H1 (cell line): ENCODE data around the gene PRICKLE3. TPM values are rescaled to one million over a fixed set of nuclear protein-coding genes. Genes with fewer than 3 reads are reported as not detected.

Experiments used
- CTCF ChIA-PET: fragments of 300-600 bp; sonication (Branson Sonifier 250); formaldehyde crosslinking; loops from one replicate; lab custom pipeline; 2021; ENCODE audit not compliant: partially characterized antibody; lab: Charles Lee
- POLR2A ChIA-PET: fragments of 300-600 bp; sonication (Branson Sonifier 250); formaldehyde crosslinking; loops from one replicate; lab custom pipeline; 2021; ENCODE audit warnings: inconsistent platforms; ENCODE audit not compliant: partially characterized antibody; lab: Charles Lee
- DNase-seq, 2 experiments: peaks; one replicate each; pipeline versions ENCODE4 v3.0.0 to v3.0.0-alpha.2; 2010 to 2022; ENCODE audit warnings: low spot score in 2 of 2, low read depth in 1 of 2, mixed read lengths in 1 of 2
- FAIRE-seq: peaks from 2 replicates; lab custom pipeline; 2011; peaks lifted over from hg19 to GRCh38; lab: Jason Lieb, UNC
- H2AFZ ChIP-seq: 2 replicates; pipeline ENCODE4 v1.8.1; 2012; ENCODE audit warnings: low read length, inconsistent platforms
- H2AK5ac ChIP-seq: 2 replicates; pipeline ENCODE4 v1.6.1; 2013; ENCODE audit warnings: low read depth, low read length
- H2BK120ac ChIP-seq: replicated peaks from 2 replicates; pipeline ENCODE3; 2013; ENCODE audit warnings: low read depth, low read length, inconsistent platforms
- H2BK12ac ChIP-seq: 2 replicates; pipeline ENCODE4 v1.6.1; 2013; ENCODE audit warnings: low read depth, low read length
- H2BK15ac ChIP-seq: 2 replicates; pipeline ENCODE4 v1.6.1; 2013; ENCODE audit warnings: low read length
- H2BK20ac ChIP-seq: 2 replicates; pipeline ENCODE4 v1.6.1; 2013; ENCODE audit warnings: low read length
- H2BK5ac ChIP-seq: 2 replicates; pipeline ENCODE4 v1.6.1; 2013; ENCODE audit warnings: low read depth, low read length
- H3K14ac ChIP-seq: 2 replicates; pipeline ENCODE4 v1.6.1; 2013; ENCODE audit warnings: inconsistent platforms; ENCODE audit not compliant: insufficient read length
- H3K18ac ChIP-seq: 2 replicates; pipeline ENCODE4 v1.6.1; 2013; ENCODE audit warnings: low read length; ENCODE audit errors: extremely low read depth
- H3K23ac ChIP-seq: 2 replicates; pipeline ENCODE4 v1.6.1; 2013; ENCODE audit warnings: inconsistent platforms; ENCODE audit not compliant: insufficient read length
- H3K23me2 ChIP-seq: 2 replicates; pipeline ENCODE4 v1.6.1; 2013; ENCODE audit warnings: low read depth, low read length
- H3K27ac ChIP-seq: 2 replicates; pipeline ENCODE4 v1.6.1; 2011; ENCODE audit warnings: low read depth, low read length, inconsistent platforms
- H3K27me3 ChIP-seq, 4 experiments: replicated peaks in 1 of 4; 1 replicate in 1 of 4; 2 replicates in 3 of 4; pipeline versions ENCODE4 v1.6.1 to v1.8.1; 2011 to 2013; ENCODE audit warnings: low read length in 3 of 4, mild to moderate bottlenecking in 3 of 4, inconsistent platforms in 2 of 4, mixed read lengths in 2 of 4, moderate library complexity in 1 of 4; ENCODE audit not compliant: control insufficient read depth in 3 of 4, insufficient read depth in 3 of 4; ENCODE audit errors: extremely low read depth in 1 of 4
- H3K36me3 ChIP-seq, 4 experiments: 2 replicates each; pipeline versions ENCODE4 v1.6.1 to v1.8.1; 2011 to 2013; ENCODE audit warnings: mild to moderate bottlenecking in 4 of 4, low read length in 3 of 4, moderate library complexity in 2 of 4, control low read depth in 1 of 4, inconsistent platforms in 1 of 4; ENCODE audit not compliant: insufficient read depth in 4 of 4, control insufficient read depth in 2 of 4
- H3K4ac ChIP-seq: replicated peaks from 2 replicates; pipeline ENCODE3; 2013; ENCODE audit warnings: low read length, low read depth, mixed read lengths, inconsistent platforms; ENCODE audit not compliant: insufficient read length
- H3K4me1 ChIP-seq, 4 experiments: replicated peaks in 1 of 4; 1 replicate in 1 of 4; 2 replicates in 3 of 4; pipeline versions ENCODE4 v1.6.1 to v1.8.1; 2011 to 2013; ENCODE audit warnings: low read length in 3 of 4, inconsistent platforms in 2 of 4, mixed read lengths in 1 of 4; ENCODE audit not compliant: insufficient read depth in 4 of 4, control insufficient read depth in 3 of 4
- H3K4me2 ChIP-seq, 2 experiments: 2 replicates each; pipeline versions ENCODE4 v1.6.1 to v1.8.1; 2011 to 2013; ENCODE audit warnings: low read depth in 2 of 2, low read length in 2 of 2, control low read depth in 1 of 2, inconsistent platforms in 1 of 2, mild to moderate bottlenecking in 1 of 2; ENCODE audit not compliant: insufficient read depth in 1 of 2
- H3K4me3 ChIP-seq, 4 experiments: fragments of 200-600, 300-600 bp in 1 of 4; sonication (generic), shearing (Covaris generic), sonication (Bioruptor Twin) in 1 of 4; 2 replicates each; pipeline versions ENCODE4 v1.5.1 to v1.8.1; 2011 to 2016; ENCODE audit warnings: low read length in 4 of 4, low read depth in 3 of 4, control low read depth in 2 of 4, inconsistent platforms in 2 of 4, mild to moderate bottlenecking in 2 of 4, mixed read lengths in 1 of 4, moderate library complexity in 1 of 4; ENCODE audit not compliant: insufficient read depth in 2 of 4; ENCODE audit errors: extremely low read depth in 1 of 4
- H3K56ac ChIP-seq: replicated peaks from 2 replicates; pipeline ENCODE3; 2013; ENCODE audit warnings: low read depth, mild to moderate bottlenecking, mixed read lengths, low read length, inconsistent platforms; ENCODE audit not compliant: insufficient read length
- H3K79me1 ChIP-seq: 2 replicates; pipeline ENCODE4 v1.6.1; 2013; ENCODE audit warnings: low read depth, low read length, control low read depth
- H3K79me2 ChIP-seq, 2 experiments: 2 replicates each; pipeline versions ENCODE4 v1.6.1 to v1.8.1; 2012 to 2013; ENCODE audit warnings: low read length in 2 of 2, mild to moderate bottlenecking in 2 of 2, inconsistent platforms in 1 of 2; ENCODE audit not compliant: insufficient read depth in 2 of 2, control insufficient read depth in 1 of 2
- H3K9ac ChIP-seq, 4 experiments: replicated peaks in 1 of 4; 1 replicate in 1 of 4; 2 replicates in 3 of 4; pipeline versions ENCODE4 v1.6.1 to v1.8.1; 2011 to 2013; ENCODE audit warnings: low read depth in 3 of 4, low read length in 3 of 4, control low read depth in 2 of 4, mild to moderate bottlenecking in 2 of 4, moderate library complexity in 2 of 4, inconsistent platforms in 1 of 4; ENCODE audit errors: extremely low read depth in 1 of 4
- H3K9me3 ChIP-seq, 2 experiments: 2 replicates each; pipeline versions ENCODE4 v1.6.1 to v1.8.1; 2012 to 2013; ENCODE audit warnings: mild to moderate bottlenecking in 2 of 2, moderate library complexity in 2 of 2, control low read depth in 1 of 2, inconsistent platforms in 1 of 2, low read depth in 1 of 2, low read length in 1 of 2, mixed read lengths in 1 of 2; ENCODE audit not compliant: insufficient read depth in 2 of 2
- H4K20me1 ChIP-seq, 2 experiments: replicated peaks in 1 of 2; 2 replicates each; pipeline versions ENCODE3 to v1.8.1; 2011 to 2013; ENCODE audit warnings: inconsistent platforms in 2 of 2, low read length in 2 of 2, mild to moderate bottlenecking in 1 of 2; ENCODE audit not compliant: insufficient read depth in 2 of 2, control insufficient read depth in 1 of 2
- H4K5ac ChIP-seq: 2 replicates; pipeline ENCODE4 v1.6.1; 2013; ENCODE audit warnings: low read length, low read depth, mixed read lengths, inconsistent platforms; ENCODE audit not compliant: insufficient read length
- H4K8ac ChIP-seq: 2 replicates; pipeline ENCODE4 v1.8.0; 2013; ENCODE audit warnings: mild to moderate bottlenecking, moderate library complexity, low read length, inconsistent platforms; ENCODE audit not compliant: insufficient read depth; ENCODE audit errors: extremely low read depth
- H4K91ac ChIP-seq: replicated peaks from 2 replicates; pipeline ENCODE3; 2013; ENCODE audit warnings: low read length, mixed read lengths, inconsistent platforms; ENCODE audit not compliant: insufficient read length
- ATF3 ChIP-seq: IDR thresholded peaks from 2 replicates; pipeline ENCODE4 v1.6.1; 2011; ENCODE audit warnings: low read depth, mild to moderate bottlenecking, low read length; ENCODE audit not compliant: insufficient read depth
- CBX5 ChIP-seq: fragments of 300-800, 300-1000 bp; sonication (generic); IDR thresholded peaks from 2 replicates; pipeline ENCODE4 v1.7.1; 2016; ENCODE audit warnings: antibody characterized with exemption, low read length, low read depth
- CBX8 ChIP-seq: fragments of 300-800, 300-1000 bp; sonication (generic); IDR thresholded peaks from 2 replicates; pipeline ENCODE4 v1.7.1; 2016; ENCODE audit warnings: low read depth, low read length, borderline replicate concordance
- EZH2 ChIP-seq: fragments of 200-600 bp; sonication (generic); IDR thresholded peaks from 2 replicates; pipeline ENCODE4 v1.7.1; 2012; ENCODE audit warnings: low read depth, mild to moderate bottlenecking, moderate library complexity, low read length, inconsistent platforms; ENCODE audit not compliant: severe bottlenecking
- KDM4A ChIP-seq: IDR thresholded peaks from one replicate; pipeline ENCODE4 v1.7.1; 2012; ENCODE audit warnings: low read depth, mild to moderate bottlenecking, moderate library complexity, low read length, inconsistent platforms; ENCODE audit not compliant: severe bottlenecking
- RAD21 ChIP-seq, 2 experiments: IDR thresholded peaks in 1 of 2; conservative IDR thresholded peaks in 1 of 2; 2 replicates each; pipeline ENCODE4 v1.6.1; 2011; ENCODE audit warnings: low read depth in 2 of 2, low read length in 2 of 2, improper control_type of control experiment in 1 of 2, inconsistent platforms in 1 of 2, mild to moderate bottlenecking in 1 of 2, moderate library complexity in 1 of 2
- SIN3A ChIP-seq, 2 experiments: IDR thresholded peaks in 1 of 2; conservative IDR thresholded peaks in 1 of 2; 2 replicates each; pipeline ENCODE4 v1.6.1; 2011 to 2012; ENCODE audit warnings: low read length in 2 of 2, improper control_type of control experiment in 1 of 2, low read depth in 1 of 2, mild to moderate bottlenecking in 1 of 2
- TCF12 ChIP-seq: IDR thresholded peaks from 2 replicates; pipeline ENCODE4 v1.6.1; 2011; ENCODE audit warnings: low read depth, mild to moderate bottlenecking, low read length
- TEAD4 ChIP-seq: IDR thresholded peaks from 2 replicates; pipeline ENCODE4 v1.6.1; 2012; ENCODE audit warnings: low read depth, low read length, inconsistent platforms, mixed read lengths
- WGBS, 2 experiments: shearing (Covaris generic) in 1 of 2; methylation state at CpG; one replicate each; pipeline versions ENCODE4 v1.1.6 to v1.1.7; 2013 to 2015; ENCODE audit warnings: low lambda C conversion rate in 2 of 2, mixed read lengths in 2 of 2, inconsistent platforms in 1 of 2, low coverage in 1 of 2, missing lambda C conversion rate in 1 of 2; ENCODE audit not compliant: insufficient replicate concordance in 2 of 2, insufficient coverage in 1 of 2, insufficient read length in 1 of 2; ENCODE audit errors: extremely low coverage in 1 of 2, missing lambda C conversion rate in 1 of 2; 5-methylcytosine and 5-hydroxymethylcytosine counted together
- polyA plus RNA-seq, 7 experiments: library from polyadenylated mRNA; depleted of rRNA in 3 of 7; stranded (reverse) in 5 of 7; unstranded in 2 of 7; fragments of >200 nt in 5 of 7; fragments of 200-250 nt in 2 of 7; gene quantifications; 1 replicate in 5 of 7; 2 replicates in 1 of 7; 4 replicates in 1 of 7; pipeline versions ENCODE4 v1.2.1 to v1.2.3, GENCODE V29; 2011 to 2013; ENCODE audit warnings: missing spikeins in 2 of 7, mixed read lengths in 2 of 7
- total RNA-seq: library from RNA; stranded (reverse); fragmentation: NEBNext Ultra II Directional; extraction: Animal tissue kit (Norgen Biotek cat#: 25700); gene quantifications from 2 replicates; pipeline ENCODE4 v1.2.1, GENCODE V29; 2021

Gene PRICKLE3
- total and polyA plus RNA-seq, 2 of the 8 experiments (the other 6 are each of a cell fraction or from before 2014, with no cell fraction given), result 9.1 to 10.6 TPM

- H3K9me3 ChIP-seq, result no peaks in the 10 kb centered on the region
- no peak overlapping the region for H3K56ac ChIP-seq
- H4K5ac ChIP-seq, result peak overlapping the region; percentile 60
- no peak overlapping the region for H2BK5ac ChIP-seq
- H3K23ac ChIP-seq, result no peak overlapping the region
- 7% methylated on average over 8 of the region's 69 CpGs; no CpG with 5 or more reads in 1 of the 2 experiments for WGBS, 2 experiments
- no peak overlapping the region for H4K8ac ChIP-seq
- no peak overlapping the region for H2AK5ac ChIP-seq
- H3K27ac ChIP-seq, result peak overlapping the region; percentile 70; the same call in 1 of the 2 replicates
- peak; percentile 49 to 85 for DNase-seq
- ChIA-PET POLR2A (interaction anchor here (0.8 to 1.2 kb wide), 3 partner anchors 21 to 120 kb away, joined by 3 to 5 read pairs (median 3); no protein-coding TSS in a partner anchor), CTCF (interaction anchor here (1.1 to 1.8 kb wide), 4 partner anchors 10 to 23 kb away, joined by 4 to 7 read pairs (median 5); no protein-coding TSS in a partner anchor)
- FAIRE-seq, result no peak
- H3K79me2 ChIP-seq, result no peaks in the 10 kb centered on the region
- H3K23me2 ChIP-seq, result peaks cover 9% of the 10 kb centered on the region; the same call in 1 of the 2 replicates
- H2BK120ac ChIP-seq, result no peak overlapping the region
- no peak overlapping the region; the same call in 1 of the 2 replicates for H2AFZ ChIP-seq
- no peak overlapping the region for H2BK15ac ChIP-seq
- H3K36me3 ChIP-seq, result no peaks in the 10 kb centered on the region
- peak overlapping the region in 3 of 4 experiments; percentile 34 to 55 (median 46); a peak in 4 of 7 replicates for H3K9ac ChIP-seq
- peak overlapping the region; percentile 22 to 72 for H3K4me2 ChIP-seq
- H3K18ac ChIP-seq, result no peak overlapping the region
- H4K91ac ChIP-seq, result no peak overlapping the region
- no peaks in the 10 kb centered on the region for H4K20me1 ChIP-seq
- H2BK12ac ChIP-seq, result no peak overlapping the region
- H3K4ac ChIP-seq, result no peak overlapping the region
- H3K27me3 ChIP-seq, result peaks cover 0 to 8% (median 6%) of the 10 kb centered on the region in 4 experiments; a peak in 4 of 7 replicates
- H2BK20ac ChIP-seq, result no peak overlapping the region
- no peaks in the 10 kb centered on the region for H3K79me1 ChIP-seq
- peaks cover 0 to 12% (median 4%) of the 10 kb centered on the region in 4 experiments; a peak in 4 of 7 replicates for H3K4me1 ChIP-seq
- peak overlapping the region; percentile 38 to 64 (median 42); a peak in 7 of 8 replicates for H3K4me3 ChIP-seq
- H3K14ac ChIP-seq, result no peak overlapping the region
- no peak for TF ChIP-seq CBX8
- no peak for TF ChIP-seq EZH2
- no peak for TF ChIP-seq TEAD4
- no peak for TF ChIP-seq CBX5
- no peak for TF ChIP-seq TCF12
- TF ChIP-seq RAD21 (IDR thresholded peaks at IDR 0.05 in 1 of 2, conservative IDR thresholded peaks at IDR 0.05 in 1 of 2; ENCODE audit: low read depth in 2 of 2, low read length in 2 of 2), result peak; percentile 20 to 60; a peak in 2 of 4 replicates
- TF ChIP-seq KDM4A, result peak; percentile 52
- TF ChIP-seq ATF3, result no peak
- TF ChIP-seq SIN3A (conservative IDR thresholded peaks at IDR 0.05 in 1 of 2, IDR thresholded peaks at IDR 0.05 in 1 of 2; ENCODE audit: low read depth in 1 of 2, low read length in 2 of 2), result no peak; a peak in 1 of 4 replicates
Measured at GRCh38 chrX:49163555-49164419, 22.4 kb downstream of the PRICKLE3 start.
